Neural cell (in vitro differentiated cells): ENCODE measurements around the gene TMEM143.

Experiments
- EP300 ChIP-seq: fragments of 450-650 bp; conservative IDR thresholded peaks from 2 replicates; pipeline ENCODE4 v1.6.1; 2014; ENCODE audit warnings: antibody characterized with exemption, mild to moderate bottlenecking, moderate library complexity; ENCODE audit not compliant: poor library complexity, severe bottlenecking
- TAF1 ChIP-seq: IDR thresholded peaks from 2 replicates; pipeline ENCODE4 v1.6.1; 2012; ENCODE audit warnings: low read depth
- TF ChIP-seq, protein P1 (sequence below): fragments of 450-650 bp; IDR thresholded peaks from 2 replicates; pipeline ENCODE4 v1.5.1; 2014; ENCODE audit warnings: antibody characterized with exemption, mild to moderate bottlenecking, moderate library complexity; ENCODE audit not compliant: poor library complexity, severe bottlenecking

DNA sequence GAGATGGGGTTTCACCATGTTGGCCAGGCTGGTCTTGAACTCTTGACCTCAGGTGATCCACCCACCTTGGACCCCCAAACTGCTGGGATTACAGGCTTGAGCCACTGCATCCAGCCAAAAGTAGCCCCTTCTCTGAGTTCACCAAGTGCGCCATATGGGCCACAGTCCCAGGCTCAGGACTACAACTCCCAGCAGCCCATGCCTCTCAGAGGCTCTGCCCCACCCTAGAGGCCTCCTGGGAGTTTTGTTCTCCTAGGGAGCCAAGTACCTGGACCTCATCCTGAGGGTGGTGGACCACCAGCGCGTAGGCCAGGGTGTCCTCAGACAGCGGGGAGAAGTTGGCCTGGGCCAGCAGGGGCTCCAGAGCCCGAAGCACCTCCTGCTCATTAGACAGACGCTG, 18.8 kb downstream of the TMEM143 start:
- TF ChIP-seq TAF1 (no peak), EP300 (no peak)
- TF ChIP-seq, protein P1, sequence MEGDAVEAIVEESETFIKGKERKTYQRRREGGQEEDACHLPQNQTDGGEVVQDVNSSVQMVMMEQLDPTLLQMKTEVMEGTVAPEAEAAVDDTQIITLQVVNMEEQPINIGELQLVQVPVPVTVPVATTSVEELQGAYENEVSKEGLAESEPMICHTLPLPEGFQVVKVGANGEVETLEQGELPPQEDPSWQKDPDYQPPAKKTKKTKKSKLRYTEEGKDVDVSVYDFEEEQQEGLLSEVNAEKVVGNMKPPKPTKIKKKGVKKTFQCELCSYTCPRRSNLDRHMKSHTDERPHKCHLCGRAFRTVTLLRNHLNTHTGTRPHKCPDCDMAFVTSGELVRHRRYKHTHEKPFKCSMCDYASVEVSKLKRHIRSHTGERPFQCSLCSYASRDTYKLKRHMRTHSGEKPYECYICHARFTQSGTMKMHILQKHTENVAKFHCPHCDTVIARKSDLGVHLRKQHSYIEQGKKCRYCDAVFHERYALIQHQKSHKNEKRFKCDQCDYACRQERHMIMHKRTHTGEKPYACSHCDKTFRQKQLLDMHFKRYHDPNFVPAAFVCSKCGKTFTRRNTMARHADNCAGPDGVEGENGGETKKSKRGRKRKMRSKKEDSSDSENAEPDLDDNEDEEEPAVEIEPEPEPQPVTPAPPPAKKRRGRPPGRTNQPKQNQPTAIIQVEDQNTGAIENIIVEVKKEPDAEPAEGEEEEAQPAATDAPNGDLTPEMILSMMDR: no peak
